T-cell (primary cell): Measurements from ENCODE around the gene VAMP3. TPM values are rescaled to one million over a fixed set of nuclear protein-coding genes. Genes with fewer than 3 reads are reported as not detected.

Experiments
- ATAC-seq, 4 experiments: fragments of 200-7000 bp in 3 of 4; fragments of 150-1000 bp in 1 of 4; cut with Tn5 transposase; replicated peaks in 1 of 4; 1 replicate in 3 of 4; 2 replicates in 1 of 4; pipeline ENCODE4 v1.10.0; 2021; ENCODE audit warnings: moderate library complexity in 3 of 4, mild to moderate bottlenecking in 2 of 4, moderate number of reproducible peaks in 1 of 4
- CTCF ChIA-PET, 2 donors: fragments of 300-600 bp; sonication (Branson Sonifier 250); formaldehyde crosslinking; loops; one replicate each; lab custom pipeline; 2022; ENCODE audit warnings: antibody characterized with exemption in 2 of 2; lab: Charles Lee
- POLR2A ChIA-PET, 2 donors: fragments of 300-600 bp; sonication (Branson Sonifier 250); formaldehyde crosslinking; loops; one replicate each; lab custom pipeline; 2022; ENCODE audit warnings: antibody characterized with exemption in 2 of 2; lab: Charles Lee
- DNase-seq, 35 experiments: peaks; one replicate each; pipeline versions ENCODE4 v3.0.0 to v3.0.0-alpha.2; 2013 to 2023
- H3K27ac ChIP-seq: one replicate; pipeline ENCODE4 v1.5.1; 2013; ENCODE audit warnings: low read length
- H3K27me3 ChIP-seq, 2 experiments: replicated peaks in 1 of 2; 1 replicate in 1 of 2; 2 replicates in 1 of 2; pipeline versions ENCODE4 v1.6.1 to v1.7.0; 2013; ENCODE audit warnings: low read length in 1 of 2, mixed read lengths in 1 of 2; ENCODE audit not compliant: control insufficient read depth in 2 of 2, insufficient read depth in 2 of 2; ENCODE audit errors: extremely low read depth in 1 of 2
- H3K36me3 ChIP-seq, 2 donors: 1 replicate in 1 of 2; 2 replicates in 1 of 2; pipeline versions ENCODE4 v1.6.1 to v1.7.0; 2013; ENCODE audit warnings: low read length in 1 of 2; ENCODE audit not compliant: control insufficient read depth in 2 of 2, insufficient read depth in 1 of 2; ENCODE audit errors: extremely low read depth in 1 of 2
- H3K4me1 ChIP-seq, 2 experiments: 1 replicate in 1 of 2; 2 replicates in 1 of 2; pipeline versions ENCODE4 v1.6.1 to v1.7.0; 2013; ENCODE audit warnings: low read length in 2 of 2, mixed read lengths in 1 of 2; ENCODE audit not compliant: insufficient read depth in 2 of 2, control insufficient read depth in 1 of 2; ENCODE audit errors: extremely low read depth in 1 of 2
- H3K4me3 ChIP-seq, 2 donors: 1 replicate in 1 of 2; 2 replicates in 1 of 2; pipeline versions ENCODE4 v1.5.1 to v1.7.0; 2013; ENCODE audit warnings: mild to moderate bottlenecking in 2 of 2, low read length in 1 of 2, moderate library complexity in 1 of 2; ENCODE audit not compliant: control insufficient read depth in 1 of 2; ENCODE audit errors: extremely low read depth in 1 of 2
- H3K9me3 ChIP-seq: 2 replicates; pipeline ENCODE4 v1.7.0; 2013
- H3K27ac Mint-ChIP-seq, 2 donors: one replicate each; pipeline ENCODE4 v1.8.0; 2020 to 2021; ENCODE audit warnings: mild to moderate bottlenecking in 2 of 2, mixed read lengths in 2 of 2
- H3K27me3 Mint-ChIP-seq, 2 donors: one replicate each; pipeline ENCODE4 v1.8.0; 2021 to 2022; ENCODE audit warnings: mixed read lengths in 2 of 2
- H3K36me3 Mint-ChIP-seq: one replicate; pipeline ENCODE4 v1.8.0; 2021; ENCODE audit warnings: mixed read lengths
- H3K4me1 Mint-ChIP-seq, 3 donors: one replicate each; pipeline ENCODE4 v1.8.0; 2020 to 2022; ENCODE audit warnings: mixed read lengths in 3 of 3, mild to moderate bottlenecking in 1 of 3
- H3K4me3 Mint-ChIP-seq, 3 donors: one replicate each; pipeline ENCODE4 v1.8.0; 2020 to 2022; ENCODE audit warnings: mild to moderate bottlenecking in 3 of 3, mixed read lengths in 3 of 3, moderate library complexity in 3 of 3
- H3K9me3 Mint-ChIP-seq, 3 donors: one replicate each; pipeline ENCODE4 v1.8.0; 2020 to 2022; ENCODE audit warnings: mixed read lengths in 3 of 3
- WGBS: methylation state at CpG from one replicate; pipeline ENCODE4 v1.1.5; 2013; ENCODE audit warnings: missing lambda C conversion rate; ENCODE audit not compliant: insufficient coverage; 5-methylcytosine and 5-hydroxymethylcytosine counted together
- total RNA-seq, 35 experiments: library from RNA in 6 of 35; stranded (reverse) in 6 of 35; fragments of 120-200 nt in 1 of 35; gene quantifications; one replicate each; pipeline versions ENCODE4 v1.2.1 to v1.2.4 and lab custom pipeline; 2013 to 2026

The VAMP3 gene, protein sequence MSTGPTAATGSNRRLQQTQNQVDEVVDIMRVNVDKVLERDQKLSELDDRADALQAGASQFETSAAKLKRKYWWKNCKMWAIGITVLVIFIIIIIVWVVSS
- 10 to 100 TPM; 39.2 to 57.3 (median 53.3) TPM for total RNA-seq
- 41.7 TPM for total RNA-seq (2013)
- 22.3 to 56.1 (median 44.2) reads per million in 29 experiments for total RNA-seq (lab: John Stamatoyannopoulos, UW)

DNA sequence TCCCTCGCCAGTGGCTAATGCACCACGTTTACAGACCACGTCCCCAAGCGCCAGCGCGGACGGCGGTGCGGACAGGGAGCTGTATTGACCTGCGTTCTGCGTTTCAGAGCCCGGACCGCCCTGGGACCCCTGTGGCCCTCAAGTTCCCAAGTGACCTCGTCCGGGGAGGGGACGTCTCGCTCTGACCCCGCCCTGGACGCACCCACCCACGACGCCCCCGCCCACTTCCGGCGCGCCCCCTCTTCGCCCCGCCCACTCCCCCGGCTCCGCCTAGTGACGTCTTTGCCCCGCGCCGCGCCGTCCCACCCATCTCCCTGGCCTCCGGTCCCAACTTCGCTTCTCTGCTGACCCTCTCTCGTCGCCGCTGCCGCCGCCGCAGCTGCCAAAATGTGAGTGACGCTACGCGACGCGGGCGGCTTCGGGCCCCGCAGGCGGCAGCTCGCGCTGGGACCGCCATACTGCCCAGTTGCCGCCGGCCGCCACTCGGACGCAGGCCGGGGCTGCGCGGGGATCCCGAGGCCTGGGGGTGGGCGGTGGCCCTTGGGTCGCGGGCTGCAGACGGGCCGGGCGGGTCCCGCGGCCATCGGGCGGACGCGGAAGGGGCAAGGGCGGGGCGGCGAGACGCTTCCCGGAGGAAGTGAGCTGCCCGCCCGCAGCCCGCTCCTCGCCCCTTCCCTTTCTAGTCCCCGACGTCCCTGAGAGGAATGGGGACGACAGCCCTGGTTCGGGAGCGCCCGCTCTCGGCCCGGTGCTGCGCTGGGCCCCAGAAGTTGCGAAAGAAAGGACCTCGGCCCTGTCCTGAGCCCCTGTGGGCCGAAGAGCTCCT lies at the start of gene VAMP3:
VAMP3 (plus strand) TSS at position 300 of the 826 bp plus-strand sequence; CDS start at position 388, 88 bp downstream.
- H3K9me3 ChIP-seq = no peaks in the 10 kb centered on the region
- H3K9me3 Mint-ChIP-seq = no peaks in the 10 kb centered on the region
- no peaks in the 10 kb centered on the region for H3K27me3 ChIP-seq
- peaks cover 0 to 18% of the 10 kb centered on the region in 2 experiments for H3K4me1 ChIP-seq
- peaks cover 0 to 15% of the 10 kb centered on the region in 2 donors for H3K36me3 ChIP-seq
- WGBS = under 1% methylated on average over 93 of the region's 97 CpGs
- peak within 1 kb of the TSS; percentile 72 to 76 for H3K27ac Mint-ChIP-seq
- ChIA-PET POLR2A (interaction anchor here (0.5 to 0.7 kb wide), 3 partner anchors 11 to 1008 kb away, joined by 3 to 6 read pairs (median 4); no protein-coding TSS in a partner anchor), CTCF (interaction anchor here in 1 of 2 donors (1.2 kb wide), 1 partner anchor 18 kb away, joined by 4 read pairs; no protein-coding TSS in a partner anchor)
- peak within 1 kb of the TSS; percentile 74 to 84 for H3K4me3 ChIP-seq
- H3K27ac ChIP-seq = peak within 1 kb of the TSS; percentile 50
- peak within 1 kb of the TSS; percentile 82 to 91 (median 86) for H3K4me3 Mint-ChIP-seq
- DNase-seq = peak; percentile 47 to 86 (median 75)
- peak; percentile 95 to 98 (median 96) for ATAC-seq
- H3K4me1 Mint-ChIP-seq = peaks cover 36 to 42% (median 38%) of the 10 kb centered on the region in 3 donors
- H3K36me3 Mint-ChIP-seq = peaks cover 14% of the 10 kb centered on the region
- H3K27me3 Mint-ChIP-seq = peaks cover 0 to 3% of the 10 kb centered on the region in 2 donors

DNA sequence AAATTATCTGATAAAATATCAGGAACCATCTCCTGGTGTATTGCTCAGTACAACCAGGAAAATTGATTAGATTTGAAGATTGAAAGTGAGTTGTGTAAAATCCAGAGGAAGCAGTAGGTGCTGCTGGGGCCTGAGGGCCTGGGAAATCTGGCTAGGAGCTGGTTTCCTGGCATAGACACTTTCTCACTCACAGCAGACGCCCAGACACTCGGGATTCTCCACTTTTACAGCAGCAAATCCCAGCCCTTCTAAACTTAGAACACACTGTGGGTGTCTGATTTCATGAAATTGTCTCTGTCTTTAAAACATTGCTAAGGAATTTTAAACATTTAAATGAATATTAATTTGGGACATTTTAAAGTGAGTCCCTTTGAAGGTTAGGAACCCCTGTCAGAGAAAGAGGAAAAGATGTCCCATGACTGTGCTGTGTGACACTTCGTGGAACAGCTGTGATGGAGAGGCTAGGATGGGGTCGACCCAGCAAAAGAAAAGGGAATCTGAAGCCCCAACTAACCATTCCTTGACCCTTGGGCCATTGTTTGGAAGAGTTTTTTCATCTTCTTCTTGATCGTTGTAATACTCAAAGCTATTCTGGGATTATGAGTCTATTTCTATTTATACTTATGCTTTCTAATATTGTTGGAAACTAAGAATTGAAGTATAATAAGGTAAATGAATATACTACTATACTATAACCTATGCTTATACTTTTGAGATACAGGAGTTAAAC lies 49.0 kb upstream of the VAMP3 start:
- Histone ChIP-seq H3K27ac (no peak overlapping the region), H3K36me3 (no peaks in the 10 kb centered on the region), H3K4me3 (no peak overlapping the region), H3K4me1 (peaks cover 0 to 4% of the 10 kb centered on the region in 2 experiments), H3K27me3 (peaks cover 0 to 12% of the 10 kb centered on the region in 2 experiments), H3K9me3 (no peaks in the 10 kb centered on the region)
- Mint-ChIP-seq H3K9me3 (no peaks in the 10 kb centered on the region), H3K27me3 (peaks cover 15 to 16% of the 10 kb centered on the region in 2 donors), H3K27ac (no peak overlapping the region), H3K4me1 (peaks cover 8 to 9% (median 8%) of the 10 kb centered on the region in 3 donors), H3K36me3 (no peaks in the 10 kb centered on the region), H3K4me3 (no peak overlapping the region)
- ChIA-PET POLR2A (no interaction called here), CTCF (no interaction called here)
- no peak for DNase-seq
- ATAC-seq = no peak
- WGBS = no CpG with 5 or more reads among the region's 5 CpGs

DNA sequence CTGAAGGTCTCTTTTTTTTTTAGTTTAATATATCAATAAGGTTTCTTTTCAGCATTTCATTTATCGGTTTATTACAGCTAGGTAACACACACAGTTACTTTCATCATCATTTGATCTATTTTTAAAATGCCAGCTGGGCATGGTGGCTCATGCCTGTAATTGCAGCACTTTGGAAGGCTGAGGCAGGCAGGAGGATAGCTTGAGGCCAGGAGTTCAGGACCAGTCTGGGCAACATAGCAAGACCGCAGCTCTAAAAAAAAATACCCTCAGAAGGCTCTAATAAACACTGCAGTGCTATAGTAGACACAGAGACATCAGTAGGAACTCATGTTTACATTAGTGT lies 48.5 kb upstream of the VAMP3 start:
- Histone ChIP-seq H3K4me3 (no peak overlapping the region), H3K27ac (no peak overlapping the region), H3K27me3 (peaks cover 0 to 12% of the 10 kb centered on the region in 2 experiments), H3K4me1 (peaks cover 0 to 4% of the 10 kb centered on the region in 2 experiments), H3K36me3 (no peaks in the 10 kb centered on the region), H3K9me3 (no peaks in the 10 kb centered on the region)
- no peak overlapping the region for H3K4me3 Mint-ChIP-seq
- H3K9me3 Mint-ChIP-seq = no peaks in the 10 kb centered on the region
- ATAC-seq = no peak
- DNase-seq = no peak
- no CpG with 5 or more reads among the region's 2 CpGs for WGBS
- peaks cover 8 to 9% (median 8%) of the 10 kb centered on the region in 3 donors for H3K4me1 Mint-ChIP-seq
- no peaks in the 10 kb centered on the region for H3K36me3 Mint-ChIP-seq
- H3K27ac Mint-ChIP-seq = no peak overlapping the region
- ChIA-PET POLR2A (no interaction called here), CTCF (no interaction called here)
- H3K27me3 Mint-ChIP-seq = peaks cover 13 to 16% of the 10 kb centered on the region in 2 donors

DNA sequence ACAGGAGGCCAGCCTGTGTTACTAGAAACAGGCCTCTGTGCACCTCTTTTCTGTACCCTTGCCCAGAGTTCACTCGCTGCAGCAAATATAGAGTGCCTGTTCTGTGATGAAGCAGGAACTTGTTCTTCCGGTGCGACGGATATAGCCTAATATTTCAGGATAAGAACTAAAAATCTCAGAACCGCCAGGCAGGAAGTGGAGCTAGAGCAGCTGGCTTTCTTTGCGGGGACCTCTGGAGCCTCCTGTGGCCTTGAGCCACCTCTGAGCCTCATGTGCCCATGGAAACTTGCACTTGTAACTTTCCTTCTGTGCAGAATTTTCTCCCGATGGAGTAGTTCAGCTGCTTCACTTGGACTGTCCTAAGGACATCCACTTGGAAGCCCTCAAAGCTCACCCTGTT lies 44.5 kb upstream of the VAMP3 start:
- WGBS = 16% methylated on average over 6 of the region's 7 CpGs
- Mint-ChIP-seq H3K27ac (no peak overlapping the region), H3K27me3 (peaks cover 0 to 11% of the 10 kb centered on the region in 2 donors), H3K36me3 (no peaks in the 10 kb centered on the region), H3K4me3 (no peak overlapping the region), H3K4me1 (peaks cover 8 to 9% (median 8%) of the 10 kb centered on the region in 3 donors), H3K9me3 (no peaks in the 10 kb centered on the region)
- H3K4me1 ChIP-seq = peaks cover 0 to 4% of the 10 kb centered on the region in 2 experiments
- H3K9me3 ChIP-seq = no peaks in the 10 kb centered on the region
- ChIA-PET CTCF (no interaction called here), POLR2A (no interaction called here)
- peak in 1 of 4 experiments; percentile 32 for ATAC-seq
- no peaks in the 10 kb centered on the region for H3K36me3 ChIP-seq
- no peak for DNase-seq
- no peak overlapping the region for H3K27ac ChIP-seq
- peaks cover 0 to 12% of the 10 kb centered on the region in 2 experiments for H3K27me3 ChIP-seq
- H3K4me3 ChIP-seq = no peak overlapping the region

DNA sequence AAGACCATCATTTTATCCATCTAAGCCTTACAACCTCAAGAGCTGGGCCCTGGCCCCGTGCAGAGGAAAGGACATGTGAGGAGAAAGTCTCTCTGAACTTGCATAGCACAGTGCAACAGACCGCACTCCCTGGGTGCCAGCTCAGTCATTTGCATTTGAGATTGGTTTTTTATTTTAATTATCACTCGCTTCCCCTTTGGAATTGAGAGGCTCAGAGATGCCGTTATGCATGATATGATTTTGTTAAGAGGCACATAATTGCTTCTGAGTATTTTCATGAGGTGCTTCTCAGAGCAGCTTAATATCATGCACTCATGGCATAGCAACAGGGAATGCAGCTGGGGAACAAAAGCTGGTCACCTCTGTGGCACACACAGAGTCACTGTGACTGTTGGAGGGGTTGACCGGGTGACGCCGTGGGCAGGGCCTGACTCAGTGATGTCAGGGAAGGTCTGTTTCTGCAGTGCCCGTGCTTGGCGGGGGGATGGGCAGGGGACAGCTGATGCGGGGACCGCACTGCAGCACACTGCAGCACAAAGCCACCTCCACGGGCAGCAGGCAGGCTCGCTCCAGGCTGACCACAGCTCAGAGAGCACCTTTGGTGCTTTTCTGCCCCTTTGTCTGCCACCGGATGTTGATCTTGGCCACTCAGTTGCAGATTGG lies 43.2 kb upstream of the VAMP3 start:
- no peak for DNase-seq
- no peak for ATAC-seq
- peaks cover 8 to 9% (median 8%) of the 10 kb centered on the region in 3 donors for H3K4me1 Mint-ChIP-seq
- CTCF ChIA-PET = no interaction called here
- 88% methylated on average over 8 of the region's 14 CpGs for WGBS
- no peaks in the 10 kb centered on the region for H3K9me3 Mint-ChIP-seq
- peaks cover 0 to 11% of the 10 kb centered on the region in 2 donors for H3K27me3 Mint-ChIP-seq
- H3K27ac Mint-ChIP-seq = no peak overlapping the region
- H3K27me3 ChIP-seq = peaks cover 0 to 20% of the 10 kb centered on the region in 2 experiments
- no peaks in the 10 kb centered on the region for H3K36me3 Mint-ChIP-seq
- H3K9me3 ChIP-seq = no peaks in the 10 kb centered on the region
- H3K4me3 ChIP-seq = no peak overlapping the region
- H3K4me1 ChIP-seq = peaks cover 0 to 4% of the 10 kb centered on the region in 2 experiments
- no peak overlapping the region for H3K27ac ChIP-seq
- no peak overlapping the region for H3K4me3 Mint-ChIP-seq
- POLR2A ChIA-PET = no interaction called here
- H3K36me3 ChIP-seq = no peaks in the 10 kb centered on the region
